Natural killer cell treated with Interleukin-12 subunit alpha and Interleukin-12 subunit beta and Interleukin-15 and Interleukin-18, amount 100 ng/mL, for 72 hours (primary cell): Measurements from ENCODE around the gene LRRC4C. TPM values are rescaled to one million over a fixed set of nuclear protein-coding genes. Genes with fewer than 3 reads are reported as not detected.
"Not testable (repeated sequence)": the region's sequence is repeated elsewhere in the genome, so short reads cannot be mapped to it uniquely, and the experiment has no call there.

Source experiments
- ATAC-seq, 2 donors: fragments of 150-1000 bp; cut with Tn5 transposase in 1 of 2; sonication (Bioruptor Pico), chemical (Tn5 transposase) in 1 of 2; 2 replicates each; pipeline ENCODE4 v1.10.0; 2021
- DNase-seq: peaks from one replicate; pipeline ENCODE4 v3.0.0; 2022; ENCODE audit warnings: low spot score
- H3K27ac Mint-ChIP-seq, 2 donors: 1 replicate in 1 of 2; 2 replicates in 1 of 2; pipeline ENCODE4 v1.8.0; 2022; ENCODE audit warnings: mixed read lengths in 2 of 2, mild to moderate bottlenecking in 1 of 2, moderate library complexity in 1 of 2
- H3K27me3 Mint-ChIP-seq, 2 donors: 1 replicate in 1 of 2; 2 replicates in 1 of 2; pipeline ENCODE4 v1.8.0; 2022; ENCODE audit warnings: mixed read lengths in 2 of 2
- H3K36me3 Mint-ChIP-seq: one replicate; pipeline ENCODE4 v1.8.0; 2022; ENCODE audit warnings: mixed read lengths
- H3K4me1 Mint-ChIP-seq, 2 donors: 1 replicate in 1 of 2; 2 replicates in 1 of 2; pipeline ENCODE4 v1.8.0; 2022; ENCODE audit warnings: low read depth in 2 of 2, mixed read lengths in 2 of 2, mild to moderate bottlenecking in 1 of 2
- H3K4me3 Mint-ChIP-seq: one replicate; pipeline ENCODE4 v1.8.0; 2022; ENCODE audit warnings: mixed read lengths
- H3K9me3 Mint-ChIP-seq: 2 replicates; pipeline ENCODE4 v1.8.0; 2022; ENCODE audit warnings: mixed read lengths
- total RNA-seq, 2 donors: library from RNA; stranded (reverse); gene quantifications; one replicate each; pipeline ENCODE4 v1.2.3, GENCODE V29; 2022

The LRRC4C gene
- total RNA-seq, 2 donors from 2014 or later: not detected

GRCh38 chr11:40204228-40204627, 1255.2 kb downstream of the LRRC4C start:
- ATAC-seq: no peak
- Mint-ChIP-seq H3K4me3 (no peak overlapping the region), H3K27me3 (no peaks in the 10 kb centered on the region), H3K4me1 (no peaks in the 10 kb centered on the region), H3K27ac (no peak overlapping the region), H3K9me3 (peaks cover 20% of the 10 kb centered on the region), H3K36me3 (peaks cover 5% of the 10 kb centered on the region)
- no peak for DNase-seq

- ATAC-seq (no peak), DNase-seq (no peak)
- H3K36me3 Mint-ChIP-seq: peaks cover 5% of the 10 kb centered on the region
- no peaks in the 10 kb centered on the region for H3K4me1 Mint-ChIP-seq
- H3K4me3 Mint-ChIP-seq: no peak overlapping the region
- peaks cover 23% of the 10 kb centered on the region for H3K9me3 Mint-ChIP-seq
- H3K27ac Mint-ChIP-seq: no peak overlapping the region
- H3K27me3 Mint-ChIP-seq: no peaks in the 10 kb centered on the region
Measured at GRCh38 chr11:40203606-40204005, 1255.8 kb downstream of the LRRC4C start.

- no peak for ATAC-seq
- no peak overlapping the region for H3K27ac Mint-ChIP-seq
Measured at GRCh38 chr11:40202589-40203270, 1256.7 kb downstream of the LRRC4C start.

GRCh38 chr11:40192590-40192989, 1266.9 kb downstream of the LRRC4C start:
- H3K9me3 Mint-ChIP-seq: peaks cover 13% of the 10 kb centered on the region
- not testable (repeated sequence) for H3K4me3 Mint-ChIP-seq, H3K27me3 Mint-ChIP-seq, H3K27ac Mint-ChIP-seq, DNase-seq, ATAC-seq, H3K36me3 Mint-ChIP-seq, H3K4me1 Mint-ChIP-seq

More at GRCh38 chr11:40202589-40203270, 1256.7 kb downstream of the LRRC4C start:
- peaks cover 5% of the 10 kb centered on the region for H3K36me3 Mint-ChIP-seq
- no peak for DNase-seq
- H3K4me3 Mint-ChIP-seq: no peak overlapping the region
- no peaks in the 10 kb centered on the region for H3K27me3 Mint-ChIP-seq
- H3K4me1 Mint-ChIP-seq: no peaks in the 10 kb centered on the region
- peaks cover 24% of the 10 kb centered on the region for H3K9me3 Mint-ChIP-seq

GRCh38 chr11:40190294-40190693, 1269.2 kb downstream of the LRRC4C start:
- Mint-ChIP-seq H3K4me1 (no peaks in the 10 kb centered on the region), H3K4me3 (no peak overlapping the region), H3K27me3 (no peaks in the 10 kb centered on the region), H3K36me3 (no peaks in the 10 kb centered on the region), H3K27ac (no peak overlapping the region), H3K9me3 (peaks cover 17% of the 10 kb centered on the region)
- ATAC-seq (no peak), DNase-seq (no peak)

- H3K27me3 Mint-ChIP-seq: no peaks in the 10 kb centered on the region
- DNase-seq (no peak), ATAC-seq (no peak)
- H3K4me1 Mint-ChIP-seq: no peaks in the 10 kb centered on the region
- H3K36me3 Mint-ChIP-seq: no peaks in the 10 kb centered on the region
- H3K27ac Mint-ChIP-seq: no peak overlapping the region
- H3K9me3 Mint-ChIP-seq: peaks cover 20% of the 10 kb centered on the region
- H3K4me3 Mint-ChIP-seq: no peak overlapping the region
Measured at GRCh38 chr11:40188848-40189247, 1270.6 kb downstream of the LRRC4C start.

- Mint-ChIP-seq H3K36me3 (no peaks in the 10 kb centered on the region), H3K9me3 (peaks cover 17% of the 10 kb centered on the region)
Measured at GRCh38 chr11:40187295-40187694, 1272.2 kb downstream of the LRRC4C start.

GRCh38 chr11:40186437-40187263, 1272.8 kb downstream of the LRRC4C start:
- Mint-ChIP-seq H3K27me3 (no peaks in the 10 kb centered on the region), H3K27ac (no peak overlapping the region), H3K36me3 (no peaks in the 10 kb centered on the region), H3K9me3 (peaks cover 17% of the 10 kb centered on the region), H3K4me1 (no peaks in the 10 kb centered on the region), H3K4me3 (no peak overlapping the region)
- ATAC-seq: no peak
- no peak for DNase-seq

More at GRCh38 chr11:40187295-40187694, 1272.2 kb downstream of the LRRC4C start:
- no peak overlapping the region for H3K4me3 Mint-ChIP-seq
- H3K27me3 Mint-ChIP-seq: no peaks in the 10 kb centered on the region
- H3K27ac Mint-ChIP-seq: no peak overlapping the region
- ATAC-seq (no peak), DNase-seq (no peak)
- no peaks in the 10 kb centered on the region for H3K4me1 Mint-ChIP-seq

GRCh38 chr11:40185793-40186192, 1273.7 kb downstream of the LRRC4C start:
- H3K9me3 Mint-ChIP-seq: peaks cover 24% of the 10 kb centered on the region
- no peak overlapping the region for H3K4me3 Mint-ChIP-seq
- no peaks in the 10 kb centered on the region for H3K27me3 Mint-ChIP-seq
- H3K4me1 Mint-ChIP-seq: no peaks in the 10 kb centered on the region
- no peak for DNase-seq
- ATAC-seq: no peak
- no peaks in the 10 kb centered on the region for H3K36me3 Mint-ChIP-seq
- no peak overlapping the region for H3K27ac Mint-ChIP-seq

- ATAC-seq: no peak
- no peaks in the 10 kb centered on the region for H3K36me3 Mint-ChIP-seq
- H3K27me3 Mint-ChIP-seq: no peaks in the 10 kb centered on the region
- H3K4me3 Mint-ChIP-seq: no peak overlapping the region
- H3K27ac Mint-ChIP-seq: no peak overlapping the region
- no peaks in the 10 kb centered on the region for H3K4me1 Mint-ChIP-seq
- H3K9me3 Mint-ChIP-seq: peaks cover 27% of the 10 kb centered on the region
- DNase-seq: no peak
Measured at GRCh38 chr11:40183073-40184064, 1276.1 kb downstream of the LRRC4C start.

- Mint-ChIP-seq H3K36me3 (peaks cover 5% of the 10 kb centered on the region), H3K4me3 (no peak overlapping the region), H3K27ac (no peak overlapping the region), H3K27me3 (no peaks in the 10 kb centered on the region), H3K9me3 (peaks cover 21% of the 10 kb centered on the region), H3K4me1 (no peaks in the 10 kb centered on the region)
- no peak for DNase-seq
- ATAC-seq: no peak
Measured at GRCh38 chr11:40179541-40179940, 1279.9 kb downstream of the LRRC4C start.

GRCh38 chr11:40178470-40178869, 1281.0 kb downstream of the LRRC4C start:
- H3K27me3 Mint-ChIP-seq: no peaks in the 10 kb centered on the region
- H3K36me3 Mint-ChIP-seq: peaks cover 5% of the 10 kb centered on the region
- no peak for ATAC-seq
- DNase-seq: no peak
- H3K27ac Mint-ChIP-seq: no peak overlapping the region
- no peak overlapping the region for H3K4me3 Mint-ChIP-seq
- no peaks in the 10 kb centered on the region for H3K4me1 Mint-ChIP-seq
- peaks cover 15% of the 10 kb centered on the region for H3K9me3 Mint-ChIP-seq

GRCh38 chr11:40175980-40176379, 1283.5 kb downstream of the LRRC4C start:
- Mint-ChIP-seq H3K4me3 (no peak overlapping the region), H3K36me3 (peaks cover 5% of the 10 kb centered on the region), H3K4me1 (no peaks in the 10 kb centered on the region), H3K27me3 (no peaks in the 10 kb centered on the region), H3K27ac (no peak overlapping the region), H3K9me3 (peaks cover 9% of the 10 kb centered on the region)
- no peak for DNase-seq
- no peak for ATAC-seq
